HG03025 (cell line): Measurements from ENCODE around the gene SLC39A11.
"Not testable (repeated sequence)": the region's sequence is repeated elsewhere in the genome, so short reads cannot be mapped to it uniquely, and the experiment has no call there.

ENCODE experiments used
- ATAC-seq: cut with Tn5 transposase; IDR thresholded peaks from one replicate; pipeline ENCODE4 v1.9.1; 2021; ENCODE audit warnings: mild to moderate bottlenecking, moderate library complexity; ENCODE audit not compliant: unreplicated experiment, low FRiP score

Gene SLC39A11

GRCh38 chr17:72773225-72773624 is 319.3 kb downstream of the SLC39A11 start:
- not testable (repeated sequence) for ATAC-seq

GRCh38 chr17:72772331-72772821 is 320.1 kb downstream of the SLC39A11 start:
- ATAC-seq, result no peak

- no peak for ATAC-seq
These were observed 320.8 kb downstream of the SLC39A11 start for GRCh38 chr17:72771734-72772133.

DNA sequence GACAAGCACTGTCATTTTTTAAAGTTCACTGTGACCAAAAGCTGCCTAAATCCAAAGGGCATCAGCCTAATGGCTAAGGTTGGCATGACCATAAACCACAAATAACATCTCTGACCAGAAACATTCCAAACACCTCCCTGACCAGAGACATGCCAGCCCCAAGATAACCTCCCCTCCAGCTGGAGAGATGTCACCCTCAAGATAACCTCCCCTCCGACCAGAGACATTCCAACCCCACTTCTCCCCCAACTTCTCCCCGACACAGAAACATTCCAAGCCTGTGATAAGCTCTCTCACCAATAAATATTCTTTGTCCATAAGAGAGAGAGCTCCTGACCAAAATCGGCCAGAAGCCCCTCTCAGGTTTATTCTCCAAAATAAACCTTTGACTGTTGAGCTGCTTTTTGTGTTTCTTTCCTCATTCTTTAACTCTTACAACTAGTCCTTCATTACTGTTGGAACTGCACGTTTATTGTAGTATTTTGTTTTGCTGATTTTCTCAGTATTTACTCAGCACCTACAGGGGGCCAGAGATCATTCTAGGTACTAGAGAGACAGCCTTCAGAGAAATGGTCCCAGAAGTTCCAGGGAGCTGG is 325.6 kb downstream of the SLC39A11 start:
- no peak for ATAC-seq

- ATAC-seq, result no peak
These were observed 326.9 kb downstream of the SLC39A11 start for GRCh38 chr17:72765368-72766153.

DNA sequence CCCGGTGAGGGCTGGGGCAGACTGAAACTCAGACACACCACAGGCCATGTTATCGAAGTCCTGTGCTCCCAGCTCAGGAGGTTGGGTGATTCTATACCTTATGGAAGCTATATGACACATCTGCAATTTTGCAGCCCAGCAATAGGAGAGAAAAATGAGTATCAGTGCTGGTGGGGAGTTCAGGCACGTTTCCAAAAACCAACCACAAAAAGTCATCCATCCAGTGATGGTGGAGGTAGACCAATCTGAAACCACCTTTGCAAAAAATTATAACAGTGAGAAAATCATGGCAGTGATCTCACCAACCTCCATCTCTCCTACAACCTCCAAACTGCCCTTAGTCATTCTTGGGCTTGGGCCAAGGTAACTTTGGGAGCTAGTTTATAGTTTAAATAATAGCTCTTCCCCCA is 327.9 kb downstream of the SLC39A11 start:
- no peak for ATAC-seq

DNA sequence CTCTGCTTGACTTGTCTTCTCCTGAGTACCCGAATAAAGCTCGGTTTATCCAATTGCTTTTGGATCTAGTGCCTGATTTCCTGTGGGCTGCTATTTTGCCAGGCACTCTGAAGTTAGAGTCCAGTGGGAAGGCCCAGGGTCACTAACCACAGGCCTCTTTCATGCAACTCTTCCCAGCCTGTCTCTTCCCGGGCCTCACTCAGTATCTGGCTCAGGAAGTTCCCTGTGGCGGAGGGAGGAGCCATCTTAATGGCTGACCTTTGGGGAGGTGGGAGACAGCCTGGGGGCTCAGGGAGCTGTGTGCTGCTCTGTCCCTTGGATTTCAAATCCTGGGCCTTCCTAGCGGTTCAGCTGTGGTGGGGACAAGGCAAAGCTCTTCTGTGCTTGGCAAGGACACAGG is 328.5 kb downstream of the SLC39A11 start:
- ATAC-seq, result no peak

- ATAC-seq, result not testable (repeated sequence)
These were observed 330.5 kb downstream of the SLC39A11 start for GRCh38 chr17:72761893-72762575.

GRCh38 chr17:72761431-72761830 is 331.1 kb downstream of the SLC39A11 start:
- ATAC-seq, result no peak

DNA sequence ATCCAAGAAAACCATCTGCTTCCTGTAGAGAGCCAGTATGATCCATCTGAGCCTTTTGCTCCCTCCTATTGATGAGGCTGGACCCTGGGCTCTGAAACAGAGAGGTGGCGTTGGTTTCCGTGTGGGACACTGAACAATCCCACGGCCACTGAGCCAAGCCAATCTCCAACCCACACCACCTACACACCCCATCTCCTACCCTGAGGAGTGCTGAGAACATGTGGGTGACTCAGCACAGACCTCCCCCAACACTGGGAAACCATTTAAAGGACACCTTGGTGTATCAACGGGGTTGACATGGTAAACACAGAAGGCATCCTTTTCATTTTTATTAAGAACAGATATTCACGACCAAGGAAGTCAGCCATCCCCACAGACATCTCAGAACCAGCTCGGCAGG is 332.1 kb downstream of the SLC39A11 start:
- no peak for ATAC-seq

- ATAC-seq, result no peak
These were observed 333.2 kb downstream of the SLC39A11 start for GRCh38 chr17:72759301-72759700.

DNA sequence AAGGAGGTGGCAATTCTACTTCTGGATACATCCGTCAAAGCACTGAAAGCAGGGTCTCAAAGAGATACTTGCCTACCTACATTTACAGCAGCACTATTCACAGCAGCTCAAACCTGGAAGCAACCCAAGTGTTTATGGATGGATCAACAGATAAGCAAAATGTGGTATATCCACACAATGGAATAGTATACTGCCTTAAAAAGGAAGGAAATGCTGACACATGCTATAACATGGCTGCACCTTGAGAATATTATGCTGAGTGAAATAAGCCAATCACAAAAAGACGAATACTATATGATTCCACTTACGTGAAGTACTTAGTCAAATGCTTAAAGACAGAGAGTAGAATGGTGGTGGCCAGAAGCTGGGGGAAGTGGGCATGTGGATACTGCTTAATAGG is 336.2 kb downstream of the SLC39A11 start:
- no peak for ATAC-seq

DNA sequence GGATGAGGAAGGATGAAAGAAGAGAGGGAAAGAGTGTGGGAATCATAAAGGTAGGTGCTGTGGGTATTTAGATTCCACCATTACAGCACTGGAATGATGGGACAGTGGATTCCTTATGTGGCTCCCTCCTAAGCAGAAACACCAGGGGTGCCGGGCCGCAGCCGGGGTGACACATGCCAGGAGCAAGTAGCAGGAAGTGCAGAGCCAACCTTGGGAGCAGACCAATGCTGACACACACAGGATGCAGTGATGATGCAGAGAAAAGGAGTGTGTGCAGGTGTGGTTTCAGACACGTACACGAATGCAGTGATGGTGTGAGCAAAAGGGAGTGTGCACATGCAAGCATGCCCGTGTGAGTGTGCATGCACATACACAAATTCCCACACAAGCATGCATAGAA is 338.0 kb downstream of the SLC39A11 start:
- ATAC-seq, result no peak

- no peak for ATAC-seq
These were observed 340.7 kb downstream of the SLC39A11 start for GRCh38 chr17:72751746-72752145.

GRCh38 chr17:72749119-72749572 is 343.3 kb downstream of the SLC39A11 start:
- ATAC-seq, result no peak

- ATAC-seq, result no peak
These were observed 345.0 kb downstream of the SLC39A11 start for GRCh38 chr17:72747501-72747900.

DNA sequence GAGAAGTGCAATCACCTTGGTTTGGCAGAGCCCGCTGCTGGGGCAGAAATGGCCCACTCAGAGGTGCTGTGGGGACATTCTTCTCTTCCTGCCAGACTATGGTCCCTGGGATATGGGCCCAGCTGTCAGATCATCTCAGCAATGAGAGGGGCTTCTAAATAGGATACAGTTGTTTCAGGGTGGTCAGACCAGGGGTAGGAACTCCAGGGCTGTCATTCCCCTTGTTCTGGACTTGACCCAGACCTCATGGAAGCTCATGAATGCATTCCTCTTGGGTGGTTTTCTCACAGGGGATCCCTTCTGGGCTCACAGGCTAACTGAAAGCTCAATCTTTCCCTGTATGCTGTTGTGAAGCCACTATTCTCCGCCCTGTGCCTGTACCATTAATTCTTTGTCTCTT is 347.2 kb downstream of the SLC39A11 start:
- no peak for ATAC-seq

DNA sequence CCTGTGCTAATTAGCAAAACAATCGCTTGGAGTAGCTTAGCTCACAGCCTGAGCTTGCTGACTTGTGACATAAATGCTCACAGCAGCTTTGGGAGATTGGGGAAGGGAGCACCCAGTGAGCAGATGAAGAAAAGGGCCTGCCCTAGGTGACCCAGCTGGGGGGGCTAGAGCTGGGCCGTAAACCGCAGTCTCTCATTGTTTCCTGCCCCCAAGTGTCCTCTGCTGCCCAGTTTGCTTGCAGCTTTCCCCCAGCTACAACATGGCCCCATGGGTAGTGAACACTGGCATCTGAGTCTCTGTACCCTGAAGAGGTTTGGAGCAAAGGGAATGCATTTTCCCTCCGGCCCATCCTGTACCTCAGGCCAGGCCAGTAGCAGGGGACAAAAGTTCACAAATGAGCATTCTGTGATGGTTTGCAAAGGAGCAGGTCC is 349.4 kb downstream of the SLC39A11 start:
- ATAC-seq, result no peak

GRCh38 chr17:72737151-72737690 is 355.3 kb downstream of the SLC39A11 start:
- no peak for ATAC-seq

- no peak for ATAC-seq
These were observed 356.9 kb downstream of the SLC39A11 start for GRCh38 chr17:72735592-72735991.

GRCh38 chr17:72735048-72735447 is 357.4 kb downstream of the SLC39A11 start:
- ATAC-seq, result no peak
